ENCODE data around the gene ECHDC3.

Gene ECHDC3

DNA sequence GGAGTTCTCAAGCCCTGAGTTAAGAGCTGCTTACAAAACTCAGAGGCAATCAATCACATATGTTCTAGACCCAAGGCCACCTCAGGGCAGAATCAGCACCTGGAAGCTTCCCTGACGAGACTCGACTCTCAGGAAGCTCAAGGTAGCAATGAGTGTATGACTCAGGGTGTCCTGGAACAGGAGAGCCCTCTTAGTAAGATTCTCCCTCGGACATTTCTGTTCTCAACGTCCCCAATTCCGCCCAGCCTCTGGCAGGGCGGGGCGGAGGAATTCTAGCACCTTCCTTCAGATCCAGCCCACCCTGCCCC is 41.3 kb downstream of the ECHDC3 start:
- no peak for DNase-seq (ENCODE audit: low read depth)

- no peak for DNase-seq (ENCODE audit: low read depth)
These were observed 45.2 kb downstream of the ECHDC3 start for GRCh38 chr10:11787374-11787773.

DNA sequence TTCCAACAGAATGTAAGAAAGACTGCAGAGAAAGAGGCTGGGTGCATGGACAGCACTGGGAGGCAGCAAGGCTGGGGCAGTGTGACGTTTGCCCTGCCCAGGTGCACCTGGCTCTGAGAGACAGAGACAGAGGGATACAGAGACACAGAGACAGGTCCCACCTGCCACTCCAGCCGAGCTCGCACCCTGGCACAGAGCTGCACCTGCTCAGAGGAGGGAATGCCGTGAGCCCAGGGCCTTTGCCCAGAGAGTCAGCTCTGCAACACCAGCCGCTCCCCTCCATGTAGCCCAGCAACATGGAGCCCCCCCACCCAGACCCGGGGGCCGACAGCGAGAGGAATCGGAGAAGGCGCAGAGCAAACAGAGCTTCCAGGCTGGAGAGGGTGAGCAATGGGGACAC is 45.7 kb downstream of the ECHDC3 start:
- no peak for DNase-seq (ENCODE audit: low read depth)

- DNase-seq (ENCODE audit: low read depth) = no peak
These were observed 47.1 kb downstream of the ECHDC3 start for GRCh38 chr10:11789306-11789705.

DNA sequence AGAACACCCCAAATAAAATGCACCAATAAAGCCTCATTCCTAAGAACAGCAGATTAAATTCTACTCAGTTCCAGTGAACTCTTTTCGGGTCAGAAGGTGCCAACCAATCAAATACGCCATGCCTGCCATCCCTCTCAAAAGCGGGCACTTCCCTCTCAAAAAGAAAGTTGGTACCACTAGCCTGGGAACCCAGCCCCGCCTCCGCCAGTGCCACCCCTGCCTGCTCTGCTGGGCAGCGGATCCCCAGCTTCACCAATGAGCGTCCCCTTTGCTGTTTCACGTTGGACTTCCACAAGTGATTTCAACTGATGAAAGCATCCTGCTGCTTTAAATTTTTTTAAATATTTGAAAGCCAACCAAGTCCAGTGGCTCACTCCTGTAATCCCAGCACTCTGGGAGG is 47.8 kb downstream of the ECHDC3 start:
- DNase-seq (ENCODE audit: low read depth) = no peak

DNA sequence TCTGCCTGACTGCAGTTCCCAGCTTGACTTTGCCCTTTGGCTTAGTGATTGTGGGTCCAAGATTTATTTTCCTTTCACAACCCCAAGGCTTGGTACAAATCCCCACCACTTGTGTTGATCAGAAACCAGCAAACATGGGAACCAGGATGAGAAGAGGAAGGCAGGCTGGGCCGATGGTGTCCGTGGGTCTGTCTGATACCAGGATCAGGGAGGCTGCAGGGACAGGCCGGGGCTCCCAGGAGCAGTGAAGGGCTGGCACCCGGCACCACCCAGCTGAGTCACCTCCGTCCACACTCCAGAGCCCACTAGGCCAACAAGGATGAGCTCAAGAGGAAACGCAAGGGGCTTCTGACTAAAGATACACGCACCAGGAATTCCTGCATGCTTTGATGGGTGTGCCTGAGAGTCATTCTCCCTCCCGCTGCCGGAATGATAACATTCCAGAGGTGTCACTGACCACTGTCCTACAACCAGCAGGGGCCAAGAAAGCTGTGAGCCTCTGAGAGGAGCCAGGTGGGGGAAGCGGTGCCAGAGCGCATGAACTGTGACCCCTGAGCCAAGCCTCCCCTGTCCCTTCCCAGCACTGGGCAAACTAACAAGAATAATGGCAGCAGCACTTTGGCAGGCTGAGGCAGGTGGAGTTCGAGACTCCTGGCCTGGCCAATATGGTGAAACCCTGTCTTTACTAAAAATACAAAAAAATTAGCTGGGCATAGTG is 51.7 kb downstream of the ECHDC3 start:
- DNase-seq (ENCODE audit: low read depth) = no peak

- DNase-seq (ENCODE audit: low read depth) = no peak
These were observed 52.4 kb downstream of the ECHDC3 start for GRCh38 chr10:11794566-11794965.

DNA sequence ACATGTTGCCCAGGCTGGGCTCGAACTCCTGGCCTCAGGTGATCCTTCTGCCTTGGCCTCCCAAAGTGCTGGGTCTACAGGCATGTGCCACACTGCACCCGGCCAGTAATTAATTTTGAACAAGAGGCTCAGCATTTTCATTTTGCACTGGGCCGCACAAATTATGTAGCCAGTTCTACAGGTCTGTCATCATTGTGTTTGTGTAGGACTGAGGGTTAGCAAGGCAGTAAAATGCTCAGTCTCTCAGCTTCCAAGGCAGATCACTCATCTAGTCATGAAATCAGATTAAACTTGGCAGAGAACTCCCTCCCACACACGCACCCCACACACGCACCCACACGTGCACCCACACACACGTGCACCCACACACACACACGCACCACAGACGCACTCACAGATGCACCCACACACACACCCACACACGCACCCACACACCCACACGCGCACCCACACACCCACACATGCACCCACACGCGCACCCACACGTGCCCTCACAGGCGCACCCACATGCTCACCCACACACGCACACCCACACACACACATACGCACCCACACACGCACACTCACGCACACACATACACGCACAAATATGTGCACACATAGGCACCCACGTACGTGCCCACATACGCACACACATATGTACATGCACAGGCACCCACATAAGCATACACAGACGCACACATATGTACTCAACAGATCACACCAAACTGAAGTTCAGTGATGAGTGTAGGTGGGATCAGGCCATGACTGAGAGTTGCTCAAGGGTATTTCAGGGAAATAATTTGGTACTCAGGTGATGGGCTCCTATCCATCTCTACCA is 53.1 kb downstream of the ECHDC3 start:
- DNase-seq (ENCODE audit: low read depth) = no peak

DNA sequence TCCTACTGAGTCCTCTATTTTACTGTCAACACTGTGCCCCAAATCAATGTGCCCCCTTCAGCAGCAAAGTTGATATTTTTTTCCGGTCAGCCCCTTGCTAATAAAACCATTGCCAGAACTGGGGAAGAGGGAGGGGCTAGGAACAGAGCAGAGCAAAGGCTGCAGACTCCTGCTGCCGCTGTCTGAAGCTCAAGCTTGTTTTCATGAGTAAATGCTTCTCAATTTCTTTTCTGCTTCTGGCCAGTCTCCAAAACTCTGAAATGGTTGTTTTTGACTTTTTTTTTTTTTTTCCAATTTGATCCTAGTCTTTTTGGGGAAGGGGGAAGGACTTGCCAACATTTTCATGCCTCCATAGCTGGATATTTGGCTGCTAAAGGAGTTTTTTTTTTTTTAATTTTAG is 54.3 kb downstream of the ECHDC3 start:
- DNase-seq (ENCODE audit: low read depth) = no peak

DNA sequence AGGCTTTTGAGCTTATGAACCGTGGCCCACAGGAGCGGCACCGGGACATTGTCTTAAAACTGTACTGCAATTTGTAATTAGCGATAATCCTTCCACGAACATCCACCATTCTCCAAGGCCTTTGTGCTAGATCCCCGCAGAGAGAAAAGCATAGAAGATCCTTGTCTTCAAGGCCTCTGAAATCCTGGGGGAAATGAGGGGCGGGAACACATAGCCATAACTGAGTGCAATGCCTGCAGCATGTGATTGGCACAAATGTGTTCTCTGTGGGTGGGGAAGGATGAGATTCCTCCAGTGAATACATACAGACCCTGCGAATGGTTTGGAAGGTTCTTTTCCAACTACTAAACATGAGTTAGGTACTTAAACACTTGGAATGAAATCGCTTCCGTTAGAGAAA is 55.1 kb downstream of the ECHDC3 start:
- no peak for DNase-seq (ENCODE audit: low read depth)

DNA sequence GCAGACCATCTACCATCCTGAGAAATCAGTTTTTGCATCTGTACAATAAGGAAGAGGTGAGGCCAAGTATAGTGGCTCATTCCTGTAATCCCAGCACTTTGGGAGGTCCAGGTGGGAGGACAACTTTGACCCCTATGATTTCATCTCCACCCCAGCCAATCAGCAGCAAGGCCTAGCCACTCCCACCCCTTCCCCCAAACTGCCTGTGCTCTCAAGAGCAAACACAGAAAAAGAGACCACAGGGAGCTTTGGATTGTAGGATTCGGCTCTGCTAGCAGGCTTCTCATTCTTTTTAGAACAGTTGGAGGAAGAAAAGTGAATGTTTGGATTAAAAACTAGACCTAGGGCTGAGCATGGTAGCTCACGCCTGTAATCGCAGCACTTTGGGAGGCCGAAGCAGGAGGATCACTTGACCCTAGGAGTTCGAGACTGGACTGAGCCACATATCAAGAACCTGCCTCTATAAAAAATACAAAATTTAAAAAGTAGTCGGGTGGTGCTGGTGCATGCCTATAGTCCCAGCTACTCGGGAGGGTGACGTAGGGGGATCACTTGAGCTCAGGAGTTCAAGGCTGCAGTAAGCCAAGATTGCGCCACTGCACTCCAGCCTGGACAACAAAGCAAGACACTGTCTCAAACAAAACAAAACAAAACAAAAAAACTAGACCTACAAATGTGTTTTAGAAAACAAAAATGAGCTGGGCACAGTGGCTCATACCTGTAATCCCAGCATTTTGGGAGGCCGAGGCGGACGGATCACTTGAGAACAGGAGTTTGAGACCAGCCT is 55.9 kb downstream of the ECHDC3 start:
- no peak for DNase-seq (ENCODE audit: low read depth)

- DNase-seq (ENCODE audit: low read depth) = no peak
These were observed 56.9 kb downstream of the ECHDC3 start for GRCh38 chr10:11798845-11799735.

DNA sequence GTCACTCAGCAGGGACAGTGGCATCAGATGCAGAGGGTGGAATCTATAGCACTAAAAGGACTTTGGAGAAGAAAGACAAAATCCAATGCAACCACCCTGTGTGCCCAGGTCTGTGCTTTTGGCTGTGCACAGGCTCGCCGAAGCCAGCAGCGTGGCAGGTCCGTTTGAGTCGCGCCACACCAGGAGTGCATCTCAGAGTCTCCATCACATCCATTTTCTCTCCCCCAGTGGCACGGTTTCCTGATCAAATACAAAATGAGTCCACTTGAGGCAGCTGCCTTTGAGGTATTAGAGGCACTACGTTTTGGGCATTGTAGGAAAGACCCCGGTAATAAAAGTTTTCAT is 57.5 kb downstream of the ECHDC3 start:
- no peak for DNase-seq (ENCODE audit: low read depth)

DNA sequence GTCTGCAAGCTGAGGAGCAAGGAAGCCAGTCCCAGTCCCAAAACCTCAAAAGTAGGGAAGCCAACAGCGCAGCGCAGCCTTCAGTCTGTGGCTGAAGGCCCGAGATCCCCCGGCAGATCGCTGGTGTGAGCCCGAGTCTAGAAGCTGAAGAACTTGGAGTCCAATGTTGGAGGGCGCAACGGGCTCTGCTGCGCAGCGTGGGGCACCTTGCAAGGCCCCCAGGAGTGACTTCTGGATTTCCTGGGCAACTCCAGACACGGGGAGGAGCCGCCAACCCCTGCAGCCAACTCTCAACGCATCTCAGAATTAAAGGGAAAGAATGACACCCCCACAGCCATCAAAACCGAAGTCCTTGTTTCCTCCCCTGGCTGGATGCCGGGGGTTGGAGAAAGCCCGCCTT is 62.2 kb downstream of the ECHDC3 start:
- DNase-seq (ENCODE audit: low read depth) = no peak

DNA sequence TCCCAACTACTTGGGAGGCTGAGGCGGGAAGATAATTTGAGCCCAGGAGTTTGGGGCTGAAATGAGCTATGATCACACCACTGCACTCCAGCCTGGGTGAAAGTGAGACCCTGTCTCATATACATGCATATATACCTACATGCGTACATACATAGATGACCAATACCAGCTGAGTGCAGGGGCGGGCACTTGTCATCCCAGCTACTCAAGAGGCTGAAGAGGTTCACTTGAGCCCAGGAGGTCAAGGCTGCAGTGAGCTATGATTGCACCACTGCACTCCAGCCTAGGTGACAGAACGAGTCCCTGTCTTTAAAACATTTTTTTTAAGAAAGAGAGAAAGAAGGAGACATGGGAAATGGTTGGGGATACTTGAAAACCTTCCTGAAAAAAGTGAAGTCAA is 63.6 kb downstream of the ECHDC3 start:
- no peak for DNase-seq (ENCODE audit: low read depth)

DNA sequence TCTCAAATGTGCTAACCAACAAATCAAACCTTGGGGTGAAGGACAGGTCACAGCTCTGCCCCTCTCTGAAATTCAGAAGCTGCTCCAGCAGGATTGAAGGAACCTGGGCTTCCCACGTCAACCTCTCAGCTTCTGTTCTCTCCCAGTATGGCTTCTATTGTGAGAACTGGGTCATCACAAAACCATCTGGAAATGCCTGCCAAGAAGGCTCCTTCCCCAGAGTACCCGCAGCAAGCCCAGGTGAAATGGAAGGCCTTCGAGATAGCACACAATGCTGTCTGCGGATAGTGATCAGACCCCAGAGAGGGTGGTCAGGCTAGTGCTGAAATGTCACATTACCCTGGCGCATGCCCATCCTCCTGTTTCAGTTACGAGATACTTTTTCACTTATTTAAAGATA is 64.5 kb downstream of the ECHDC3 start:
- DNase-seq (ENCODE audit: low read depth) = no peak

DNA sequence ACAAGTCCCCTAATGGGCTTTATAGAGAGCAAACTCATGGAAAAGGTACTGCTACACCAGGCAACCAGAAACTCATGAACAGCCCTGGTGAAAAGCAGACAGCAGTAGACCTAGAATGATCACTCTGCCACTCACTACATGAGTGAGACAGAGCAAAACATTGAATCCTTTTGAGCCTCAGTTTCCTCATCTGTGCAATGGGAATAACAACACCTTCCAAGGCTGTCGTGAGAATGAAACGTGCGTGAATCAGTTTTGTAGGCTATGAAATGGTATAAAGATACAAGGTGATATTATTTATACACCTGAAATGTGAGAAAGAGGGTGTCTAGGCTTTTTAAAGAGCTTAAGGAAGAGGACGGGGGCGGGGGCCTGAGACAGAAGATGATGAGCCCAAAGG is 66.6 kb downstream of the ECHDC3 start:
- no peak for DNase-seq (ENCODE audit: low read depth)

DNA sequence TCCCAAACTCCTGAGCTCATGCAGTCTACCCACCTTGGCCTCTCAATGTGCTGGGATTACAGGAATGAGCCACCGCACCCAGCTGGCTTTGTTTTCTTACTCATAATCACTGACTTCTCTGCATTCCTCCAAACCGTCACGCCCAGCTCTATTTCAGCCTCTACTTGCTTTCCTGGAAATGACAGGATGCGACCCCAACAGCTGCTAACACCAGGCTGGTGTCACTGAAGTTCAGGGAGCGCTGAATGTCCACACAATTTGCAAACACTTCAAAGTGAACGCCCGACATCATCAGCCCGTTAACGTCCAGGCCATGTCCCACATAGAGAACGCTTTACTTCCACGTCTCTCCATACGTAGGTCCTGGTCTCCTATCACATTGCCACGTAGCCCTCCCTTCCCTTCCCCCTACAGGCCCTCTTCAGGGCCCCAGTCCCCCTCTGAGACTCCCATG is 68.2 kb downstream of the ECHDC3 start:
- DNase-seq (ENCODE audit: low read depth) = no peak

- DNase-seq (ENCODE audit: low read depth) = no peak
These were observed 68.8 kb downstream of the ECHDC3 start for GRCh38 chr10:11810973-11811372.

DNA sequence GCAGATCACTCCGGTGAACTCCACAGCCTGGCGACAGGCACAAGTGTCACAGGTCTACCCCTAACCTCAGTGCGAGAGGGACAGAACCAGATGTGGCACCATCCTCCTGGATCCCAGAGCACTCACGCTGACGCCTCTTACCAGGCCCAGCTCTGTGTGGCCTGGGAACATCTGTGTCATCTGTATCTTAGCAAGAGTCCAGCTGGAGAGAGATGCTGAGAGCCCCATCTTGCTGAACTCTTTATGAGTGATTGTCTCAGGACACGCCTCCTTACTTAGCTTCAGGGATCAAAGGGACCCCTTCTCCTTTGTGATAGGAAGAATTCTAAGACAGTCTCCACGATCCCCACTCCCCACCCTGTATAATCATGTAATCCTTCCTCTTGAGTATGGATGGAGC is 71.0 kb downstream of the ECHDC3 start:
- DNase-seq (ENCODE audit: low read depth) = no peak
